ENCODE measurements around the gene HABP2. TPM values are rescaled to one million over a fixed set of nuclear protein-coding genes. Genes with fewer than 3 reads are reported as not detected.

HABP2 gene
- total and polyA plus RNA-seq, 4 donors, result 109 to 259 (median 197) TPM

DNA sequence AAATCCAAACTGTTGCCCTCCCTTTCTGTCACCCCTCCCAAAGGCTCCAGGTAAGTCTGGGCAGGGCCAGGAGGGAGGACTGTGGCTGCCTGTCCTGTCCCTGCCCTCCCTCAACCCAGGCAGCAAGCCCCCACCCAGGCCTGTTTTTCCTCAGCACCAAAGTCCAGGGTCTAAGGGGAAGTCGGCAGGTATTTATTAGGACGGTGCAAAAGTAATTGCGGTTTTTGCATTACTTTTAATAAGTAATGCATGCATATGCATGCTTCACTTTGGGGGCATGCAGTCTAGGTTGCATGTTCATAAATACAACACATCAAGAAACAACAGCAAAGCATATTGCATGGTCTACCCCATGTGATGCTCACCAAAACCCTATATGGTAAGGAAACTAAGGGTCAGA, 15.2 kb upstream of the HABP2 start:
- no peaks in the 10 kb centered on the region for H3K9me3 ChIP-seq (ENCODE audit: control insufficient read depth in 4 of 4, low read length in 3 of 4)
- H3K36me3 ChIP-seq (ENCODE audit: control insufficient read depth in 4 of 4, insufficient read depth in 3 of 4, low read depth in 1 of 4, low read length in 3 of 4), result no peaks in the 10 kb centered on the region
- WGBS, result 69% methylated on average over 3 of the region's 3 CpGs
- TF ChIP-seq FOXA1 (IDR thresholded peaks at IDR 0.05) (no peak), GABPA (IDR thresholded peaks at IDR 0.05 in 1 of 2, conservative IDR thresholded peaks at IDR 0.05 in 1 of 2) (no peak), EGR1 (IDR thresholded peaks at IDR 0.05; ENCODE audit: low read depth in 2 of 2) (no peak), HNF4A (conservative IDR thresholded peaks at IDR 0.05) (no peak), RXRA (IDR thresholded peaks at IDR 0.05) (no peak), FOXA2 (IDR thresholded peaks at IDR 0.05) (no peak), JUND (IDR thresholded peaks at IDR 0.05) (no peak), RAD21 (IDR thresholded peaks at IDR 0.05) (no peak), CTCF (IDR thresholded peaks at IDR 0.05; ENCODE audit: low read depth, low read length, missing input control) (no peak), SP1 (IDR thresholded peaks at IDR 0.05) (no peak), ZBTB33 (IDR thresholded peaks at IDR 0.05) (no peak), TAF1 (conservative IDR thresholded peaks at IDR 0.05) (no peak), YY1 (IDR thresholded peaks at IDR 0.05) (no peak), MAX (IDR thresholded peaks at IDR 0.05) (no peak), HNF4G (IDR thresholded peaks at IDR 0.05) (no peak)
- TF ChIP-seq, protein P1, sequence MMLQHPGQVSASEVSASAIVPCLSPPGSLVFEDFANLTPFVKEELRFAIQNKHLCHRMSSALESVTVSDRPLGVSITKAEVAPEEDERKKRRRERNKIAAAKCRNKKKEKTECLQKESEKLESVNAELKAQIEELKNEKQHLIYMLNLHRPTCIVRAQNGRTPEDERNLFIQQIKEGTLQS (IDR thresholded peaks at IDR 0.05), result no peak
- TF ChIP-seq, protein P2, sequence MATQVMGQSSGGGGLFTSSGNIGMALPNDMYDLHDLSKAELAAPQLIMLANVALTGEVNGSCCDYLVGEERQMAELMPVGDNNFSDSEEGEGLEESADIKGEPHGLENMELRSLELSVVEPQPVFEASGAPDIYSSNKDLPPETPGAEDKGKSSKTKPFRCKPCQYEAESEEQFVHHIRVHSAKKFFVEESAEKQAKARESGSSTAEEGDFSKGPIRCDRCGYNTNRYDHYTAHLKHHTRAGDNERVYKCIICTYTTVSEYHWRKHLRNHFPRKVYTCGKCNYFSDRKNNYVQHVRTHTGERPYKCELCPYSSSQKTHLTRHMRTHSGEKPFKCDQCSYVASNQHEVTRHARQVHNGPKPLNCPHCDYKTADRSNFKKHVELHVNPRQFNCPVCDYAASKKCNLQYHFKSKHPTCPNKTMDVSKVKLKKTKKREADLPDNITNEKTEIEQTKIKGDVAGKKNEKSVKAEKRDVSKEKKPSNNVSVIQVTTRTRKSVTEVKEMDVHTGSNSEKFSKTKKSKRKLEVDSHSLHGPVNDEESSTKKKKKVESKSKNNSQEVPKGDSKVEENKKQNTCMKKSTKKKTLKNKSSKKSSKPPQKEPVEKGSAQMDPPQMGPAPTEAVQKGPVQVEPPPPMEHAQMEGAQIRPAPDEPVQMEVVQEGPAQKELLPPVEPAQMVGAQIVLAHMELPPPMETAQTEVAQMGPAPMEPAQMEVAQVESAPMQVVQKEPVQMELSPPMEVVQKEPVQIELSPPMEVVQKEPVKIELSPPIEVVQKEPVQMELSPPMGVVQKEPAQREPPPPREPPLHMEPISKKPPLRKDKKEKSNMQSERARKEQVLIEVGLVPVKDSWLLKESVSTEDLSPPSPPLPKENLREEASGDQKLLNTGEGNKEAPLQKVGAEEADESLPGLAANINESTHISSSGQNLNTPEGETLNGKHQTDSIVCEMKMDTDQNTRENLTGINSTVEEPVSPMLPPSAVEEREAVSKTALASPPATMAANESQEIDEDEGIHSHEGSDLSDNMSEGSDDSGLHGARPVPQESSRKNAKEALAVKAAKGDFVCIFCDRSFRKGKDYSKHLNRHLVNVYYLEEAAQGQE (IDR thresholded peaks at IDR 0.05), result no peak
- no peak for DNase-seq (ENCODE audit: low spot score)
- peak overlapping the region; percentile 29 to 68 for H3K27ac ChIP-seq (ENCODE audit: low read depth in 1 of 2, low read length in 2 of 2)
- H3K4me3 ChIP-seq (ENCODE audit: low read depth in 1 of 3, low read length in 3 of 3), result peak overlapping the region in 1 of 3 donors; percentile 12
- no peak overlapping the region for H3K9ac ChIP-seq (ENCODE audit: low read depth in 1 of 2, low read length in 2 of 2)
- peaks cover 18 to 42% (median 33%) of the 10 kb centered on the region in 4 donors for H3K4me1 ChIP-seq (ENCODE audit: control insufficient read depth in 4 of 4, insufficient read depth in 4 of 4, low read length in 3 of 4)
- H3K27me3 ChIP-seq (ENCODE audit: control insufficient read depth in 4 of 4, insufficient read depth in 4 of 4, low read length in 3 of 4), result no peaks in the 10 kb centered on the region
